Activated CD4-positive, alpha-beta T cell treated with anti-CD3 and anti-CD28 coated beads for 36 hours (primary cell): ENCODE data around the gene THAP4. TPM values are rescaled to one million over a fixed set of nuclear protein-coding genes. Genes with fewer than 3 reads are reported as not detected.
"Not testable (repeated sequence)": the region's sequence is repeated elsewhere in the genome, so short reads cannot be mapped to it uniquely, and the experiment has no call there.

Source experiments
- ATAC-seq: fragments of 200-7000 bp; cut with Tn5 transposase; one replicate; pipeline ENCODE4 v1.10.0; 2021; ENCODE audit warnings: mild to moderate bottlenecking, moderate library complexity
- CTCF ChIA-PET: fragments of 350-600 bp; sonication (Branson Sonifier 250); formaldehyde crosslinking; loops from one replicate; lab custom pipeline; 2021; ENCODE audit warnings: antibody characterized with exemption; lab: Charles Lee
- POLR2A ChIA-PET: fragments of 350-600 bp; sonication (Branson Sonifier 250); formaldehyde crosslinking; loops from one replicate; lab custom pipeline; 2021; ENCODE audit warnings: antibody characterized with exemption, inconsistent platforms; lab: Charles Lee
- DNase-seq: peaks from one replicate; pipeline ENCODE4 v3.0.0-alpha.2; 2020
- H3K27ac Mint-ChIP-seq: one replicate; pipeline ENCODE4 v1.8.0; 2021; ENCODE audit warnings: mixed read lengths
- H3K27me3 Mint-ChIP-seq: one replicate; pipeline ENCODE4 v1.8.0; 2021; ENCODE audit warnings: mixed read lengths
- H3K36me3 Mint-ChIP-seq: one replicate; pipeline ENCODE4 v1.8.0; 2021; ENCODE audit warnings: low read depth, mixed read lengths
- H3K4me1 Mint-ChIP-seq: one replicate; pipeline ENCODE4 v1.8.0; 2021; ENCODE audit warnings: mixed read lengths
- H3K4me3 Mint-ChIP-seq: one replicate; pipeline ENCODE4 v1.8.0; 2021; ENCODE audit warnings: mild to moderate bottlenecking, moderate library complexity, mixed read lengths
- H3K9me3 Mint-ChIP-seq: one replicate; pipeline ENCODE4 v1.8.0; 2021; ENCODE audit warnings: low read depth, mixed read lengths
- intact Hi-C, 2 experiments: fragments of 100-400 bp; cut with DNase I in 1 of 2; cut with micrococcal nuclease in 1 of 2; formaldehyde crosslinking; loops; one replicate each; pipeline versions ENCODE4 v1.14.2 to v1.15.1; 2022 to 2024; cut with DNase I, micrococcal nuclease
- total RNA-seq, 2 experiments: library from RNA; stranded (reverse); gene quantifications; one replicate each; pipeline ENCODE4 v1.2.3, GENCODE V29; 2021

Gene THAP4
- total RNA-seq, 2 experiments from 2014 or later = 42.5 to 54.1 TPM

DNA sequence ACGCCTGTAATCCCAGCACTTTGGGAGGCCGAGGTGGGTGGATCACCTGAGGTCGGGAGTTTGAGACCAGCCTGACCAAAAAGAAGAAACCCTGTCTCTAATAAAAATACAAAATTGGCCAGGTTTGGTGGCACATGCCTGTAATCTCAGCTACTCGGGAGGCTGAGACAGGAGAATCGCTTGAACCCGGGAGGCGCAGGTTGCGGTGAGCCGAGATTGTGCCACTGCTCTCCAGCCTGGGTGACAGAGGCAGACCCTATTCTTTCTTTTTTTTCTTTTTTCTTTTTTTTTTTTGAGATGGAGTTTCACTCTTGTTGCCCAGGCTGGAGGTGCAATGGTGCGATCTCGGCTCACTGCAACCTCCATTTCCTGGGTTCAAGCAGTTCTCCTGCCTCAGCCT, 70.9 kb downstream of the THAP4 start:
- POLR2A ChIA-PET, H3K4me3 Mint-ChIP-seq, H3K4me1 Mint-ChIP-seq, CTCF ChIA-PET, H3K27ac Mint-ChIP-seq, intact Hi-C loops, H3K9me3 Mint-ChIP-seq, ATAC-seq, H3K36me3 Mint-ChIP-seq, DNase-seq, H3K27me3 Mint-ChIP-seq: not testable (repeated sequence)

DNA sequence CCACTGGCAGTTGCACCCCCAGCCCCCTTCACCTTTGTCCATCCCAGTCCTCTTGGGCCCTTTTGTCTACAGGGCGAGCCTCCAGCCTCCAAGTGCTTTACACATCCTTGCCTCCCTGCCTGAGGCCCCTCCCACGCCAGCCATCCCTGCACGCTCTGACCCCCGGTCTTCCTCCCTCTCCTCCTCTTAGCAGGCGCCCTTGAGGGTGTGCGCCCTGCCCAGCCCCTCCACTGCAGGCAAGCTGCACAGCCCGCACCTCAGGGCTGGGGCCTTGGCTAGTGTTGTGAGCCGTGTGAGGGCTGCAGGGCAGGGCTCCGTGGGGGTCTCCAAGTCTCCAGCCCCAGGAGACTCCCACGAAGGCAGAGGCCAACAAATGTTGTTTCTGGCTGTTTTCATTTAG, 71.5 kb downstream of the THAP4 start:
- Mint-ChIP-seq H3K9me3 (no peaks in the 10 kb centered on the region), H3K4me1 (no peaks in the 10 kb centered on the region), H3K27me3 (peaks cover 3% of the 10 kb centered on the region), H3K36me3 (no peaks in the 10 kb centered on the region), H3K4me3 (no peak overlapping the region), H3K27ac (no peak overlapping the region)
- ChIA-PET CTCF (no interaction called here), POLR2A (no interaction called here)
- no peak for ATAC-seq
- intact Hi-C loops = no loop called here
- no peak for DNase-seq

GRCh38 chr2:241564596-241565410, 72.2 kb downstream of the THAP4 start:
- intact Hi-C loops = no loop called here
- Mint-ChIP-seq H3K9me3 (no peaks in the 10 kb centered on the region), H3K4me3 (no peak overlapping the region), H3K36me3 (no peaks in the 10 kb centered on the region), H3K4me1 (peaks cover 2% of the 10 kb centered on the region), H3K27ac (no peak overlapping the region), H3K27me3 (peaks cover 9% of the 10 kb centered on the region)
- DNase-seq (no peak), ATAC-seq (no peak)
- CTCF ChIA-PET = no interaction called here
- POLR2A ChIA-PET = no interaction called here

DNA sequence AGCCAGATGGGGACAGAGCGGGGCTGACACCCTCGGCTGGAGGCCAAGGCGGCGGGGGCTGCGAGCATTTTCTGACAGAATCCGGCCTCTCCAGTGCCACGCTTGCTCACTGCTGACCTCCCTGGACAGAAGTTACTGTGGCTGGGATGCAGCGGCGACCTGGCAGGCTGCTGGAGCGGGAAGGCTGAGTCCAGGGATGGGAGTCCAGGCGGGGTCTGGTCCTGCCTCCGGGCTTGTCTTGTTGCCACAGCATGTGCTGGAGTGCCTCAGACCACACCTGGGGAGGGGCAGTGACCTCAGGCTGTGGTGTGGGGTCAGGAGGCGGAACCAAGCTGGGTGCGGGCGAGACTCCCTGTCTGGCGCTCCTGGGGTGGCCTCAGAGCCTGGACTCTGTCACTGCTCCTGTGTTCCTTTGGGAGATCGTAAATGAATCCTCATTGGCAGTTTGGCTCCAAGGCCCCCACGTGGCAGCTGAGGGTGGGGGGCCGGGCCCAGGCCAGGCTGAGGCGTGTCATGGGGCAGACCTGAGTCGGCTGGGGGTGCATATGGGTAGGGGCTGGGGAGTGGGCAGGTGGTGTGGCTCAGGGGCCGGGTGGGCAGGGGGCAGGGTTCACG, 72.9 kb downstream of the THAP4 start:
- Mint-ChIP-seq H3K36me3 (no peaks in the 10 kb centered on the region), H3K9me3 (no peaks in the 10 kb centered on the region), H3K4me3 (no peak overlapping the region), H3K27me3 (peaks cover 10% of the 10 kb centered on the region), H3K27ac (no peak overlapping the region), H3K4me1 (peaks cover 2% of the 10 kb centered on the region)
- ATAC-seq (no peak), DNase-seq (no peak)
- ChIA-PET CTCF (no interaction called here), POLR2A (no interaction called here)
- intact Hi-C loops = no loop called here

DNA sequence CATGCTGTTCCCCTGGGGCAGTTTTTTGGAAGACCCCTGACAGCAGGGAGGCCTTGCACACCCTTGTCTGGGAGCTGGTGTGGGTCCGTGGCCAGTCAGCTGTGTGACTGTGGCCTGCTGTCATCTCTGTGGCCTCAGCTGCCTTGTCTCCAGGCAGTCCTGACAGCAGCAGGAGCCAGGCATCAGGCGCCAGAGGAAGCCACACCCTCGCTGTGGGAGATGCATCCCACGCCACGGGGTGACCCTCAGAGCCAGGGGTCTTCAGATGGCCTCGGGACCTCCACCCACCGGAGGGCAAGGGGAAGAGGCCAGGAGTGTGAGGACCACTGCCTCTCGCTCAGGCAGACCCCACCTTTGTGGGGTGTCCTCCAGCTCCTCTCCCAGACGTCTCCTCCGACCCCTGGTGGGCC, 73.4 kb downstream of the THAP4 start:
- intact Hi-C loops = no loop called here
- ChIA-PET POLR2A (no interaction called here), CTCF (no interaction called here)
- Mint-ChIP-seq H3K9me3 (no peaks in the 10 kb centered on the region), H3K4me1 (peaks cover 2% of the 10 kb centered on the region), H3K36me3 (no peaks in the 10 kb centered on the region), H3K27ac (no peak overlapping the region), H3K4me3 (no peak overlapping the region), H3K27me3 (peaks cover 10% of the 10 kb centered on the region)
- DNase-seq = no peak
- ATAC-seq = no peak

- no peak for ATAC-seq
- DNase-seq = no peak
- peaks cover 14% of the 10 kb centered on the region for H3K27me3 Mint-ChIP-seq
Measured at GRCh38 chr2:241563031-241563507, 73.9 kb downstream of the THAP4 start.

DNA sequence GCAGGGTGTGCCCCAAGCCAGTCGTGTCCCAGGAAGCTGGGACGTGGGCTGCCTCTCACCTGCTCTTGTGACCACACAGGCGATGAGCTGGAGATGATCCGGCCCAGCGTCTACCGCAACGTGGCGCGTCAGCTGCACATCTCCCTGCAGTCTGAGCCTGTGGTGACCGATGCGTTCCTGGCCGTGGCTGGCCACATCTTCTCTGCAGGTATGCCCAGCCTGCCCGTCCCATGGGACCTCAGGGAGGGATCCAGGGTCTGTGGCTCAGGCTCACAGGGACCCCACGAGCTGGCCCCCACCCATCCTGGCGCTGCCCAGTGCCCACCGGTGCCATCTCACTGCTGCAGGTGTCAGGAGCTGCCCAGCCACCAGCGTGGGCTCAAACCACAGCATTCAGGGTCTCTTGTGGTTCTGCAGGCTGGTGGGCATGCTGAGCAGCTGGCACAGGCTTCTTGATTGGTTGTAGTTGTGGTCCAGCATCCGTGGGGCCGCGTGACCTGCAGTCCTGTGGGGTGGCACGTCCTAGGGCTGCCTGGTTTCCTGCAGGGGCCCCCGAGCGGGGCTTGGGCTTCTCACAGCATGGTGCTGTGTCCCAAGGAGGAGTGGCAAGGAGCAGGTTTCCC, 74.6 kb downstream of the THAP4 start:
- DNase-seq (no peak), ATAC-seq (no peak)
- CTCF ChIA-PET = no interaction called here
- intact Hi-C loops = no loop called here
- Mint-ChIP-seq H3K36me3 (peaks cover 8% of the 10 kb centered on the region), H3K27ac (no peak overlapping the region), H3K27me3 (peaks cover 21% of the 10 kb centered on the region), H3K4me3 (no peak overlapping the region), H3K4me1 (peaks cover 6% of the 10 kb centered on the region), H3K9me3 (peaks cover 7% of the 10 kb centered on the region)
- POLR2A ChIA-PET = no interaction called here

More at GRCh38 chr2:241563031-241563507, 73.9 kb downstream of the THAP4 start:
- peaks cover 2% of the 10 kb centered on the region for H3K36me3 Mint-ChIP-seq
- POLR2A ChIA-PET = no interaction called here
- CTCF ChIA-PET = no interaction called here
- no peak overlapping the region for H3K27ac Mint-ChIP-seq
- no peak overlapping the region for H3K4me3 Mint-ChIP-seq
- intact Hi-C loops = no loop called here
- peaks cover under 1% of the 10 kb centered on the region for H3K9me3 Mint-ChIP-seq
- peaks cover 6% of the 10 kb centered on the region for H3K4me1 Mint-ChIP-seq

DNA sequence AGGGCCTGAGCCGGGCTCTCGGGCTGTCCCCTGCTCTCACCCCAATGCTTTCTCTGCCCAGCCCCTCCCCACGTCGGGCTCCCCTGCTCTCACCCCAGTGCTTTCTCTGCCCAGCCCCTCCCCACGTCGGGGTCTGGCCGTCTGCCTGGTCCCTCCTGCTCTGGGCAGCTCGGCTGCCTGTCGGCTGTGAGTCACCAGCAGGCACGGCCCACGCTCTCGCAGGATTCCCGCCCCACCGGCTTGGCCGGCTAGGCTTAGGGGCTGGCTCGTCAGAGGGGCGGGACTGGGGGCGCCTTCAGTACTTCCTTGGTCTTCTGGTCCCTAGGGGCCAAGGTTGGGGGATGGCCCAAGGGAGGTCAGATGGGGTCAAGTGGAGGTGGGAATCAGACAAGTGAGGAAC, 75.1 kb downstream of the THAP4 start:
- no peak overlapping the region for H3K27ac Mint-ChIP-seq
- ChIA-PET CTCF (no interaction called here), POLR2A (no interaction called here)
- intact Hi-C loops = no loop called here
- no peak overlapping the region for H3K4me3 Mint-ChIP-seq
- peaks cover 11% of the 10 kb centered on the region for H3K36me3 Mint-ChIP-seq
- H3K4me1 Mint-ChIP-seq = peaks cover 6% of the 10 kb centered on the region
- ATAC-seq (no peak), DNase-seq (no peak)
- peaks cover 9% of the 10 kb centered on the region for H3K9me3 Mint-ChIP-seq
- H3K27me3 Mint-ChIP-seq = peaks cover 25% of the 10 kb centered on the region

GRCh38 chr2:241560883-241561474, 76.0 kb downstream of the THAP4 start:
- intact Hi-C loops = no loop called here
- ChIA-PET POLR2A (no interaction called here), CTCF (no interaction called here)
- H3K27ac Mint-ChIP-seq = no peak overlapping the region
- peaks cover 9% of the 10 kb centered on the region for H3K9me3 Mint-ChIP-seq
- H3K36me3 Mint-ChIP-seq = peaks cover 11% of the 10 kb centered on the region
- DNase-seq = no peak
- H3K27me3 Mint-ChIP-seq = peaks cover 31% of the 10 kb centered on the region
- no peak for ATAC-seq
- H3K4me3 Mint-ChIP-seq = no peak overlapping the region
- H3K4me1 Mint-ChIP-seq = peaks cover 6% of the 10 kb centered on the region

GRCh38 chr2:241560162-241560882, 76.6 kb downstream of the THAP4 start:
- CTCF ChIA-PET = no interaction called here
- H3K36me3 Mint-ChIP-seq = peaks cover 11% of the 10 kb centered on the region

More at GRCh38 chr2:241560162-241560882, 76.6 kb downstream of the THAP4 start:
- POLR2A ChIA-PET = no interaction called here
- Mint-ChIP-seq H3K9me3 (peaks cover 9% of the 10 kb centered on the region), H3K27me3 (peaks cover 35% of the 10 kb centered on the region), H3K4me1 (peaks cover 11% of the 10 kb centered on the region), H3K27ac (no peak overlapping the region), H3K4me3 (no peak overlapping the region)
- no peak for ATAC-seq
- intact Hi-C loops = no loop called here
- no peak for DNase-seq
